H1 (cell line): ENCODE results near the gene HSPA1B. TPM values are rescaled to one million over a fixed set of nuclear protein-coding genes. Genes with fewer than 3 reads are reported as not detected.

Experiments used
- EGR1 ChIP-seq: IDR thresholded peaks from 2 replicates; pipeline ENCODE4 v1.6.1; 2011; ENCODE audit warnings: low read depth, low read length, borderline replicate concordance
- HDAC6 ChIP-seq: IDR thresholded peaks from one replicate; pipeline ENCODE4 v1.7.1; 2012; ENCODE audit warnings: low read depth, mild to moderate bottlenecking, inconsistent platforms, low read length, moderate library complexity
- KDM1A ChIP-seq: fragments of 200-600, 300-600 bp; sonication (generic); IDR thresholded peaks from 2 replicates; pipeline ENCODE4 v1.7.1; 2016; ENCODE audit warnings: mild to moderate bottlenecking, low read length, borderline replicate concordance
- KDM5A ChIP-seq: fragments of 200-600 bp; IDR thresholded peaks from 2 replicates; pipeline ENCODE4 v1.7.1; 2012; ENCODE audit warnings: mild to moderate bottlenecking, low read length, inconsistent platforms, mixed read lengths
- RAD21 ChIP-seq, 2 experiments: IDR thresholded peaks in 1 of 2; conservative IDR thresholded peaks in 1 of 2; 2 replicates each; pipeline ENCODE4 v1.6.1; 2011; ENCODE audit warnings: low read depth in 2 of 2, low read length in 2 of 2, improper control_type of control experiment in 1 of 2, inconsistent platforms in 1 of 2, mild to moderate bottlenecking in 1 of 2, moderate library complexity in 1 of 2
- SIRT6 ChIP-seq: IDR thresholded peaks from one replicate; pipeline ENCODE4 v1.7.1; 2012; ENCODE audit warnings: low read length, inconsistent platforms
- SUZ12 ChIP-seq: fragments of 200-600 bp; sonication (generic); IDR thresholded peaks from 2 replicates; pipeline ENCODE4 v1.6.1; 2012; ENCODE audit warnings: mild to moderate bottlenecking, inconsistent platforms, low read length, moderate library complexity, mixed read lengths
- TBP ChIP-seq: IDR thresholded peaks from 2 replicates; pipeline ENCODE4 v1.6.1; 2011; ENCODE audit warnings: low read depth, low read length, improper control_type of control experiment
- YY1 ChIP-seq: IDR thresholded peaks from 2 replicates; pipeline ENCODE4 v1.6.1; 2011; ENCODE audit warnings: low read depth, mild to moderate bottlenecking, low read length
- polyA plus RNA-seq, 7 experiments: library from polyadenylated mRNA; depleted of rRNA in 3 of 7; stranded (reverse) in 5 of 7; unstranded in 2 of 7; fragments of >200 nt in 5 of 7; fragments of 200-250 nt in 2 of 7; gene quantifications; 1 replicate in 5 of 7; 2 replicates in 1 of 7; 4 replicates in 1 of 7; pipeline versions ENCODE4 v1.2.1 to v1.2.3, GENCODE V29; 2011 to 2013; ENCODE audit warnings: missing spikeins in 2 of 7, mixed read lengths in 2 of 7
- total RNA-seq: library from RNA; stranded (reverse); fragmentation: NEBNext Ultra II Directional; extraction: Animal tissue kit (Norgen Biotek cat#: 25700); gene quantifications from 2 replicates; pipeline ENCODE4 v1.2.1, GENCODE V29; 2021

Gene HSPA1B
- total and polyA plus RNA-seq, 2 of the 8 experiments (the other 6 are each of a cell fraction or from before 2014, with no cell fraction given), result 36.6 to 76.6 TPM

GRCh38 chr6:31878726-31879125 is 51.2 kb downstream of the HSPA1B start, which contains the start of gene SLC44A4 (continued):
- TF ChIP-seq RAD21 (IDR thresholded peaks at IDR 0.05 in 1 of 2, conservative IDR thresholded peaks at IDR 0.05 in 1 of 2; ENCODE audit: low read depth in 2 of 2, low read length in 2 of 2) (no peak), SIRT6 (no peak), SUZ12 (no peak), KDM1A (no peak), KDM5A (no peak), YY1 (no peak), HDAC6 (no peak), EGR1 (no peak), TBP (0 out of 2 replicates have a peak, but pooled peaks have one; percentile 37)
